H1 (cell line): ENCODE results near the gene SNX2. TPM values are rescaled to one million over a fixed set of nuclear protein-coding genes. Genes with fewer than 3 reads are reported as not detected.

Experiments used
- CTCF ChIA-PET: fragments of 300-600 bp; sonication (Branson Sonifier 250); formaldehyde crosslinking; loops from one replicate; lab custom pipeline; 2021; ENCODE audit not compliant: partially characterized antibody; lab: Charles Lee
- POLR2A ChIA-PET: fragments of 300-600 bp; sonication (Branson Sonifier 250); formaldehyde crosslinking; loops from one replicate; lab custom pipeline; 2021; ENCODE audit warnings: inconsistent platforms; ENCODE audit not compliant: partially characterized antibody; lab: Charles Lee
- DNase-seq, 2 experiments: peaks; one replicate each; pipeline versions ENCODE4 v3.0.0 to v3.0.0-alpha.2; 2010 to 2022; ENCODE audit warnings: low spot score in 2 of 2, low read depth in 1 of 2, mixed read lengths in 1 of 2
- FAIRE-seq: peaks from 2 replicates; lab custom pipeline; 2011; peaks lifted over from hg19 to GRCh38; lab: Jason Lieb, UNC
- H2AFZ ChIP-seq: 2 replicates; pipeline ENCODE4 v1.8.1; 2012; ENCODE audit warnings: low read length, inconsistent platforms
- H2AK5ac ChIP-seq: 2 replicates; pipeline ENCODE4 v1.6.1; 2013; ENCODE audit warnings: low read depth, low read length
- H2BK120ac ChIP-seq: replicated peaks from 2 replicates; pipeline ENCODE3; 2013; ENCODE audit warnings: low read depth, low read length, inconsistent platforms
- H2BK12ac ChIP-seq: 2 replicates; pipeline ENCODE4 v1.6.1; 2013; ENCODE audit warnings: low read depth, low read length
- H2BK15ac ChIP-seq: 2 replicates; pipeline ENCODE4 v1.6.1; 2013; ENCODE audit warnings: low read length
- H2BK20ac ChIP-seq: 2 replicates; pipeline ENCODE4 v1.6.1; 2013; ENCODE audit warnings: low read length
- H2BK5ac ChIP-seq: 2 replicates; pipeline ENCODE4 v1.6.1; 2013; ENCODE audit warnings: low read depth, low read length
- H3K14ac ChIP-seq: 2 replicates; pipeline ENCODE4 v1.6.1; 2013; ENCODE audit warnings: inconsistent platforms; ENCODE audit not compliant: insufficient read length
- H3K18ac ChIP-seq: 2 replicates; pipeline ENCODE4 v1.6.1; 2013; ENCODE audit warnings: low read length; ENCODE audit errors: extremely low read depth
- H3K23ac ChIP-seq: 2 replicates; pipeline ENCODE4 v1.6.1; 2013; ENCODE audit warnings: inconsistent platforms; ENCODE audit not compliant: insufficient read length
- H3K23me2 ChIP-seq: 2 replicates; pipeline ENCODE4 v1.6.1; 2013; ENCODE audit warnings: low read depth, low read length
- H3K27ac ChIP-seq: 2 replicates; pipeline ENCODE4 v1.6.1; 2011; ENCODE audit warnings: low read depth, low read length, inconsistent platforms
- H3K27me3 ChIP-seq, 4 experiments: replicated peaks in 1 of 4; 1 replicate in 1 of 4; 2 replicates in 3 of 4; pipeline versions ENCODE4 v1.6.1 to v1.8.1; 2011 to 2013; ENCODE audit warnings: low read length in 3 of 4, mild to moderate bottlenecking in 3 of 4, inconsistent platforms in 2 of 4, mixed read lengths in 2 of 4, moderate library complexity in 1 of 4; ENCODE audit not compliant: control insufficient read depth in 3 of 4, insufficient read depth in 3 of 4; ENCODE audit errors: extremely low read depth in 1 of 4
- H3K36me3 ChIP-seq, 4 experiments: 2 replicates each; pipeline versions ENCODE4 v1.6.1 to v1.8.1; 2011 to 2013; ENCODE audit warnings: mild to moderate bottlenecking in 4 of 4, low read length in 3 of 4, moderate library complexity in 2 of 4, control low read depth in 1 of 4, inconsistent platforms in 1 of 4; ENCODE audit not compliant: insufficient read depth in 4 of 4, control insufficient read depth in 2 of 4
- H3K4ac ChIP-seq: replicated peaks from 2 replicates; pipeline ENCODE3; 2013; ENCODE audit warnings: low read length, low read depth, mixed read lengths, inconsistent platforms; ENCODE audit not compliant: insufficient read length
- H3K4me1 ChIP-seq, 4 experiments: replicated peaks in 1 of 4; 1 replicate in 1 of 4; 2 replicates in 3 of 4; pipeline versions ENCODE4 v1.6.1 to v1.8.1; 2011 to 2013; ENCODE audit warnings: low read length in 3 of 4, inconsistent platforms in 2 of 4, mixed read lengths in 1 of 4; ENCODE audit not compliant: insufficient read depth in 4 of 4, control insufficient read depth in 3 of 4
- H3K4me2 ChIP-seq, 2 experiments: 2 replicates each; pipeline versions ENCODE4 v1.6.1 to v1.8.1; 2011 to 2013; ENCODE audit warnings: low read depth in 2 of 2, low read length in 2 of 2, control low read depth in 1 of 2, inconsistent platforms in 1 of 2, mild to moderate bottlenecking in 1 of 2; ENCODE audit not compliant: insufficient read depth in 1 of 2
- H3K4me3 ChIP-seq, 4 experiments: fragments of 200-600, 300-600 bp in 1 of 4; sonication (generic), shearing (Covaris generic), sonication (Bioruptor Twin) in 1 of 4; 2 replicates each; pipeline versions ENCODE4 v1.5.1 to v1.8.1; 2011 to 2016; ENCODE audit warnings: low read length in 4 of 4, low read depth in 3 of 4, control low read depth in 2 of 4, inconsistent platforms in 2 of 4, mild to moderate bottlenecking in 2 of 4, mixed read lengths in 1 of 4, moderate library complexity in 1 of 4; ENCODE audit not compliant: insufficient read depth in 2 of 4; ENCODE audit errors: extremely low read depth in 1 of 4
- H3K56ac ChIP-seq: replicated peaks from 2 replicates; pipeline ENCODE3; 2013; ENCODE audit warnings: low read depth, mild to moderate bottlenecking, mixed read lengths, low read length, inconsistent platforms; ENCODE audit not compliant: insufficient read length
- H3K79me1 ChIP-seq: 2 replicates; pipeline ENCODE4 v1.6.1; 2013; ENCODE audit warnings: low read depth, low read length, control low read depth
- H3K79me2 ChIP-seq, 2 experiments: 2 replicates each; pipeline versions ENCODE4 v1.6.1 to v1.8.1; 2012 to 2013; ENCODE audit warnings: low read length in 2 of 2, mild to moderate bottlenecking in 2 of 2, inconsistent platforms in 1 of 2; ENCODE audit not compliant: insufficient read depth in 2 of 2, control insufficient read depth in 1 of 2
- H3K9ac ChIP-seq, 4 experiments: replicated peaks in 1 of 4; 1 replicate in 1 of 4; 2 replicates in 3 of 4; pipeline versions ENCODE4 v1.6.1 to v1.8.1; 2011 to 2013; ENCODE audit warnings: low read depth in 3 of 4, low read length in 3 of 4, control low read depth in 2 of 4, mild to moderate bottlenecking in 2 of 4, moderate library complexity in 2 of 4, inconsistent platforms in 1 of 4; ENCODE audit errors: extremely low read depth in 1 of 4
- H3K9me3 ChIP-seq, 2 experiments: 2 replicates each; pipeline versions ENCODE4 v1.6.1 to v1.8.1; 2012 to 2013; ENCODE audit warnings: mild to moderate bottlenecking in 2 of 2, moderate library complexity in 2 of 2, control low read depth in 1 of 2, inconsistent platforms in 1 of 2, low read depth in 1 of 2, low read length in 1 of 2, mixed read lengths in 1 of 2; ENCODE audit not compliant: insufficient read depth in 2 of 2
- H4K20me1 ChIP-seq, 2 experiments: replicated peaks in 1 of 2; 2 replicates each; pipeline versions ENCODE3 to v1.8.1; 2011 to 2013; ENCODE audit warnings: inconsistent platforms in 2 of 2, low read length in 2 of 2, mild to moderate bottlenecking in 1 of 2; ENCODE audit not compliant: insufficient read depth in 2 of 2, control insufficient read depth in 1 of 2
- H4K5ac ChIP-seq: 2 replicates; pipeline ENCODE4 v1.6.1; 2013; ENCODE audit warnings: low read length, low read depth, mixed read lengths, inconsistent platforms; ENCODE audit not compliant: insufficient read length
- H4K8ac ChIP-seq: 2 replicates; pipeline ENCODE4 v1.8.0; 2013; ENCODE audit warnings: mild to moderate bottlenecking, moderate library complexity, low read length, inconsistent platforms; ENCODE audit not compliant: insufficient read depth; ENCODE audit errors: extremely low read depth
- H4K91ac ChIP-seq: replicated peaks from 2 replicates; pipeline ENCODE3; 2013; ENCODE audit warnings: low read length, mixed read lengths, inconsistent platforms; ENCODE audit not compliant: insufficient read length
- CHD1 ChIP-seq: IDR thresholded peaks from 2 replicates; pipeline ENCODE4 v1.6.1; 2012; ENCODE audit warnings: low read depth, low read length, improper control_type of control experiment
- WGBS, 2 experiments: shearing (Covaris generic) in 1 of 2; methylation state at CpG; one replicate each; pipeline versions ENCODE4 v1.1.6 to v1.1.7; 2013 to 2015; ENCODE audit warnings: low lambda C conversion rate in 2 of 2, mixed read lengths in 2 of 2, inconsistent platforms in 1 of 2, low coverage in 1 of 2, missing lambda C conversion rate in 1 of 2; ENCODE audit not compliant: insufficient replicate concordance in 2 of 2, insufficient coverage in 1 of 2, insufficient read length in 1 of 2; ENCODE audit errors: extremely low coverage in 1 of 2, missing lambda C conversion rate in 1 of 2; 5-methylcytosine and 5-hydroxymethylcytosine counted together
- polyA plus RNA-seq, 7 experiments: library from polyadenylated mRNA; depleted of rRNA in 3 of 7; stranded (reverse) in 5 of 7; unstranded in 2 of 7; fragments of >200 nt in 5 of 7; fragments of 200-250 nt in 2 of 7; gene quantifications; 1 replicate in 5 of 7; 2 replicates in 1 of 7; 4 replicates in 1 of 7; pipeline versions ENCODE4 v1.2.1 to v1.2.3, GENCODE V29; 2011 to 2013; ENCODE audit warnings: missing spikeins in 2 of 7, mixed read lengths in 2 of 7
- total RNA-seq: library from RNA; stranded (reverse); fragmentation: NEBNext Ultra II Directional; extraction: Animal tissue kit (Norgen Biotek cat#: 25700); gene quantifications from 2 replicates; pipeline ENCODE4 v1.2.1, GENCODE V29; 2021

SNX2 gene
- total and polyA plus RNA-seq, 2 of the 8 experiments (the other 6 are each of a cell fraction or from before 2014, with no cell fraction given) = 51.0 to 61.2 TPM

DNA sequence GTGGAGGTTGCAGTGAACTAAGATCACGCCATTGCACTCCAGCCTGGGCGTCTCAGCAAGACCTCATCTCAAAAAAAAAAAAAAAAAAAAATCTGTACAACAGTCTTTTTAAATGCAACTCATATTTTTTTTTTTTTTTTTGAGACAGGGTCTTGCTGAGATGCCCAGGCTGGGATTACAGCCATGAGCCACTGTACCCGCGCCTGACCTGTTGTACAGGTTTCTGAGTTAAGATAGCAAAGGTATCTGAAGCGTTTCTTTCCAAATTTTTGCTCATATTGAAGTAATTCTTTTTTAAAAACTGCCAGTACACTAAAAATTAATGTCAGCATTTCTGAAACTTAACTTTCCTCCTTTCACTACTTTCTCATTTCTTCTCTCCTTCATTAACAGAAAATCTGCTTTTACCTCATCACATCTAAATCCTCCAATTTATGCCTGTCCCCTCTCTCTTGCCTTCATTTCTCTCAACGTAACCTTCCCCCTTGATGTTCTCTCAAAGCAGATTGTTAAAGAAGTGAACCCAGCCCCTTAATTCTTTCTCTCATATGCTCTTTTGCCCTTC, 67.2 kb downstream of the SNX2 start:
- Histone ChIP-seq H3K9me3 (no peaks in the 10 kb centered on the region), H3K9ac (no peak overlapping the region), H3K23me2 (peaks cover 4% of the 10 kb centered on the region), H3K36me3 (no peaks in the 10 kb centered on the region), H2BK120ac (no peak overlapping the region), H2BK20ac (no peak overlapping the region), H3K56ac (no peak overlapping the region), H2BK15ac (no peak overlapping the region), H2AFZ (no peak overlapping the region), H4K20me1 (no peaks in the 10 kb centered on the region), H4K5ac (no peak overlapping the region), H3K14ac (no peak overlapping the region), H3K27ac (no peak overlapping the region), H3K4me2 (no peak overlapping the region), H3K23ac (no peak overlapping the region), H3K79me1 (no peaks in the 10 kb centered on the region), H3K18ac (no peak overlapping the region), H2BK12ac (no peak overlapping the region), H3K79me2 (0 out of 4 replicates have a peak, but pooled peaks cover 0 to 3% of the 10 kb centered on the region in 2 experiments), H3K4me1 (peaks cover 0 to 10% (median 3%) of the 10 kb centered on the region in 4 experiments; a peak in 4 of 7 replicates), H4K8ac (no peak overlapping the region), H4K91ac (no peak overlapping the region), H3K4ac (no peak overlapping the region), H2AK5ac (no peak overlapping the region), H3K27me3 (peaks cover 0 to 6% (median 5%) of the 10 kb centered on the region in 4 experiments; a peak in 4 of 7 replicates), H3K4me3 (no peak overlapping the region), H2BK5ac (no peak overlapping the region)
- POLR2A ChIA-PET = no interaction called here
- CTCF ChIA-PET = no interaction called here
- 85% methylated on average over 6 of the region's 6 CpGs; no CpG with 5 or more reads in 1 of the 2 experiments for WGBS, 2 experiments
- no peak for TF ChIP-seq CHD1
- FAIRE-seq = no peak
- DNase-seq = no peak
